ENCODE data around the gene SLCO1C1.

Gene SLCO1C1, protein sequence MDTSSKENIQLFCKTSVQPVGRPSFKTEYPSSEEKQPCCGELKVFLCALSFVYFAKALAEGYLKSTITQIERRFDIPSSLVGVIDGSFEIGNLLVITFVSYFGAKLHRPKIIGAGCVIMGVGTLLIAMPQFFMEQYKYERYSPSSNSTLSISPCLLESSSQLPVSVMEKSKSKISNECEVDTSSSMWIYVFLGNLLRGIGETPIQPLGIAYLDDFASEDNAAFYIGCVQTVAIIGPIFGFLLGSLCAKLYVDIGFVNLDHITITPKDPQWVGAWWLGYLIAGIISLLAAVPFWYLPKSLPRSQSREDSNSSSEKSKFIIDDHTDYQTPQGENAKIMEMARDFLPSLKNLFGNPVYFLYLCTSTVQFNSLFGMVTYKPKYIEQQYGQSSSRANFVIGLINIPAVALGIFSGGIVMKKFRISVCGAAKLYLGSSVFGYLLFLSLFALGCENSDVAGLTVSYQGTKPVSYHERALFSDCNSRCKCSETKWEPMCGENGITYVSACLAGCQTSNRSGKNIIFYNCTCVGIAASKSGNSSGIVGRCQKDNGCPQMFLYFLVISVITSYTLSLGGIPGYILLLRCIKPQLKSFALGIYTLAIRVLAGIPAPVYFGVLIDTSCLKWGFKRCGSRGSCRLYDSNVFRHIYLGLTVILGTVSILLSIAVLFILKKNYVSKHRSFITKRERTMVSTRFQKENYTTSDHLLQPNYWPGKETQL
- 0 to 0.09 (median 0) reads per million in 3 donors for total RNA-seq

DNA sequence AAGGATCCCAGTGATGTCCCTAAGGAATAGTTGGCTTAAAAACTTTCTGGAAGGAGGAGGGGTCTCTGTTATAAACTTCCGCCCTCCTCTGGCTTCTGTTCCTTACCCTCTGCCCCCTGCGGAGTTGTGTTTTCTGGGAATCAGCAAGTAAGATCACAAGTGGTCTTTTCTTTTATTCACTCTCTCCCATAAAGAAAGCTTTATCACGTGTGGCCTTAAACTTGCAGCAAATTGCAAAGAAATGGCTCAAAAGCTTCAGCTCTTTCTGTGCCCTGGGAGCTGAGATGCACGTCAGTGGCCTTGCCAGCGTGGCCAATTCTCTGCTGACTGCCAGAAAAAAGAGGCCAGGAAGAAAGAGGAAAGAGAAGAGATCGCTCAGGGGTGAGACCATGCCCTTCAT is at the start of gene SLCO1C1:
SLCO1C1 (plus strand) TSS at position 101 of the 400 bp plus-strand sequence. CDS start 4,245 bp downstream, outside the sequence.
- H3K4me1 ChIP-seq (ENCODE audit: control insufficient read depth, insufficient read depth, low read length, poor library complexity, severe bottlenecking): no peaks in the 10 kb centered on the region
- DNase-seq: no peak
- H3K27me3 ChIP-seq (replicated peaks; ENCODE audit: control insufficient read depth, insufficient read depth, low read length, poor library complexity, severe bottlenecking): no peaks in the 10 kb centered on the region
- H3K9me3 ChIP-seq (ENCODE audit: control insufficient read depth, low read length): no peaks in the 10 kb centered on the region
- H3K27ac ChIP-seq (ENCODE audit: insufficient read depth, low read length, poor library complexity, severe bottlenecking): no peak within 1 kb of the TSS
- H3K4me3 ChIP-seq (ENCODE audit: insufficient read depth, low read depth, low read length, poor library complexity, severe bottlenecking): no peak within 1 kb of the TSS
- H3K36me3 ChIP-seq (ENCODE audit: control insufficient read depth, insufficient read depth, low read length): no peaks in the 10 kb centered on the region

DNA sequence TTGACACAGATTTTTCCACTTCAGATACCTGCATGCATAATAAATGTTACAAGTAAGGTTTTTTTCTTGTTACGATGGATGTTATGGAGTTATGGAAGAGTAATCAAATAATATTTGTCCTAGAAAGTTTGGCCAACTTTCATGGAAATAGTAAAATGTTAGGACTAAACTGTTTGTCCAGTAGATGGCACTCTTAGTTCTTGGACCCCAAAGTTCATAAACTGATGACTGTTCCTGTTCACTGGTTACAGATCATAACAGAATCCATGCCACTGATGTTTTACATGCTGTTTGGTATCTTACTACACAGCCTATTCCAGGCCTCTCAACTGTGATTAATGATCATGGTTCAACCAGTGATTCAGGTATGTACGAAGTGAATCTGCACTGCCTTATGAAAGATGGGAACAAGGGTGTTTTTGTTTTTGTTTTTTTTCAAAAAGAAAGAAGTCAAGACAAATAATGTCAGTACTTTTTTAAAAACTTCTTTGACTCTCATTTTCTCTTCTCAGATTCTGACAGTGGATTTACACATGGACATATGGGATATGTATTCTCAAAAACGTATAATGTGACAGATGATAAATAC is 48.8 kb upstream of the SLCO1C1 start:
- H3K36me3 ChIP-seq (ENCODE audit: control insufficient read depth, insufficient read depth, low read length): no peaks in the 10 kb centered on the region
- no peaks in the 10 kb centered on the region for H3K4me1 ChIP-seq (ENCODE audit: control insufficient read depth, insufficient read depth, low read length, poor library complexity, severe bottlenecking)
- no peaks in the 10 kb centered on the region for H3K9me3 ChIP-seq (ENCODE audit: control insufficient read depth, low read length)
- no peak overlapping the region for H3K27ac ChIP-seq (ENCODE audit: insufficient read depth, low read length, poor library complexity, severe bottlenecking)
- H3K27me3 ChIP-seq (replicated peaks; ENCODE audit: control insufficient read depth, insufficient read depth, low read length, poor library complexity, severe bottlenecking): no peaks in the 10 kb centered on the region
- no peak overlapping the region for H3K4me3 ChIP-seq (ENCODE audit: insufficient read depth, low read depth, low read length, poor library complexity, severe bottlenecking)
- DNase-seq: no peak

DNA sequence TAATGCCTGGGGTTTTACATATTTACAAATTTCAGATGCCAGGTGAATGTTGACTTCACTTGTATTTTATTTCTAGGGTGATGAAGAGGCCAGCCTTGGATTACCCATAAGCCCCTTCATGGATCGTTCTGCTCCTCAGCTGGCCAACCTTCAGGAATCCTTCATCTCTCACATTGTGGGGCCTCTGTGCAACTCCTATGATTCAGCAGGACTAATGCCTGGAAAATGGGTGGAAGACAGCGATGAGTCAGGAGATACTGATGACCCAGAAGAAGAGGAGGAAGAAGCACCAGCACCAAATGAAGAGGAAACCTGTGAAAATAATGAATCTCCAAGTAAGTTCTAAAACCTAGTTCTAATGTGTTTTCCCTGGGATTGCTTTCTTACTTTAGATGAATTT is 41.3 kb upstream of the SLCO1C1 start:
- Histone ChIP-seq H3K9me3 (ENCODE audit: control insufficient read depth, low read length) (no peaks in the 10 kb centered on the region), H3K4me1 (ENCODE audit: control insufficient read depth, insufficient read depth, low read length, poor library complexity, severe bottlenecking) (no peaks in the 10 kb centered on the region), H3K4me3 (ENCODE audit: insufficient read depth, low read depth, low read length, poor library complexity, severe bottlenecking) (no peak overlapping the region), H3K27ac (ENCODE audit: insufficient read depth, low read length, poor library complexity, severe bottlenecking) (no peak overlapping the region), H3K27me3 (replicated peaks; ENCODE audit: control insufficient read depth, insufficient read depth, low read length, poor library complexity, severe bottlenecking) (no peaks in the 10 kb centered on the region), H3K36me3 (ENCODE audit: control insufficient read depth, insufficient read depth, low read length) (no peaks in the 10 kb centered on the region)
- no peak for DNase-seq

DNA sequence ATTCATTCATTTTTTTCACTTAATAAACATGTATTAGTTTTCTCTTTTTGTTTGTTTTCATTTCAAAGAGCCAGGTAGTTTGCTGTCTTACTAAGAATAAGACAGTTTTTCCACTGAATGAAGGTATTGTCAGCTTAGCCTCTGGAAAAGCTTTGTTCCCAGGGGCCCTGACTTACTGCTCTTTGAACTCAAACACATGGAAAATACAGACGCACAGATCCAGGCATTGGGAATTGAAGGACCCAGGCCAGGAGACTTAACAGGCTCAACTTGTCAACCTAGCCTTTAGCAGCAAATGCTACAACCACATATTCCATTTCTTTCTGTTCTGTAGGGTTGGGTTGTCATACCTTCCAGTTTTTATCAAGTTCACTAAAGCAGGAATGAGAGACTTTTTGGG is 38.5 kb upstream of the SLCO1C1 start:
- H3K4me1 ChIP-seq (ENCODE audit: control insufficient read depth, insufficient read depth, low read length, poor library complexity, severe bottlenecking): no peaks in the 10 kb centered on the region
- no peak for DNase-seq
- no peaks in the 10 kb centered on the region for H3K36me3 ChIP-seq (ENCODE audit: control insufficient read depth, insufficient read depth, low read length)
- no peak overlapping the region for H3K4me3 ChIP-seq (ENCODE audit: insufficient read depth, low read depth, low read length, poor library complexity, severe bottlenecking)
- H3K27me3 ChIP-seq (replicated peaks; ENCODE audit: control insufficient read depth, insufficient read depth, low read length, poor library complexity, severe bottlenecking): no peaks in the 10 kb centered on the region
- H3K27ac ChIP-seq (ENCODE audit: insufficient read depth, low read length, poor library complexity, severe bottlenecking): no peak overlapping the region
- no peaks in the 10 kb centered on the region for H3K9me3 ChIP-seq (ENCODE audit: control insufficient read depth, low read length)

DNA sequence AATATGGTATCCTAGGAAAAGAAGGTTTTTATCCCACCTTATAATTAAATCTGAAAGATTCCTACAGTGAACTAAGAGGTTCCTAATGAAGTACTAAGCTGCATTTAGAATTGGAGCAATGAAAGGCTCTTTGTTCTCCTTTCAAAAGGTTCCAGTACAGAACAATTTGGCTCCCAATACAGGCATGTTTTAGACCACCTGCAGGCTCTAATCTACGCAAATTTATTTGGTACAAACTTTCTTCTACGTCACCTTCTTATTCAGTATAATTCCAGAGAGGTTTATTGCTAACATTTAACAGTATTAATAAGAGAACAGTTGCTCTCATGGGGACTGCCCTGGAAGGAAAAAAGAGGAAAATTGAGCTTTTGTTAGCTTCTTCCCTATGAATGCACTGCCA is 37.6 kb upstream of the SLCO1C1 start:
- Histone ChIP-seq H3K4me3 (ENCODE audit: insufficient read depth, low read depth, low read length, poor library complexity, severe bottlenecking) (no peak overlapping the region), H3K36me3 (ENCODE audit: control insufficient read depth, insufficient read depth, low read length) (no peaks in the 10 kb centered on the region), H3K4me1 (ENCODE audit: control insufficient read depth, insufficient read depth, low read length, poor library complexity, severe bottlenecking) (no peaks in the 10 kb centered on the region), H3K9me3 (ENCODE audit: control insufficient read depth, low read length) (no peaks in the 10 kb centered on the region), H3K27ac (ENCODE audit: insufficient read depth, low read length, poor library complexity, severe bottlenecking) (no peak overlapping the region), H3K27me3 (replicated peaks; ENCODE audit: control insufficient read depth, insufficient read depth, low read length, poor library complexity, severe bottlenecking) (no peaks in the 10 kb centered on the region)
- no peak for DNase-seq

DNA sequence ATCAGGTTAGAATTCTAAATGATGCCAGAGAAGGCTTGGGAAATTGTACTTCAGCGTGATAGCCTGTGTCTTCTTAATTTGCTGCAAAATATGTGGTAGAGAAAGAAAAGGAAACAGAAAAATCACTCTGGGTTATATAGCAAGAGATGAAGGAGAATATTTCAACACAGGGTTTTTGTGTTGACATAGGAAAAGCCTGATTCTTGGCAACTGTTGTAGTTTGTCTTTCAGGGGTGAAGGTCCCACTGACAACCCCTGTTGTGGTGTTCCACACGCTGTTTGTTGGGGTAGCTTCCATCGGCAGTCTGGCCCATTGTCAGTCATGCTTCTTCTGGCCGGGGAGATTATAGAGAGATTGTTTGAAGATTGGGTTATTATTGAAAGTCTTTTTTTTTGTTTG is 13.8 kb upstream of the SLCO1C1 start:
- Histone ChIP-seq H3K27ac (ENCODE audit: insufficient read depth, low read length, poor library complexity, severe bottlenecking) (no peak overlapping the region), H3K36me3 (ENCODE audit: control insufficient read depth, insufficient read depth, low read length) (no peaks in the 10 kb centered on the region), H3K9me3 (ENCODE audit: control insufficient read depth, low read length) (no peaks in the 10 kb centered on the region), H3K27me3 (replicated peaks; ENCODE audit: control insufficient read depth, insufficient read depth, low read length, poor library complexity, severe bottlenecking) (no peaks in the 10 kb centered on the region), H3K4me1 (ENCODE audit: control insufficient read depth, insufficient read depth, low read length, poor library complexity, severe bottlenecking) (no peaks in the 10 kb centered on the region), H3K4me3 (ENCODE audit: insufficient read depth, low read depth, low read length, poor library complexity, severe bottlenecking) (no peak overlapping the region)
- no peak for DNase-seq

DNA sequence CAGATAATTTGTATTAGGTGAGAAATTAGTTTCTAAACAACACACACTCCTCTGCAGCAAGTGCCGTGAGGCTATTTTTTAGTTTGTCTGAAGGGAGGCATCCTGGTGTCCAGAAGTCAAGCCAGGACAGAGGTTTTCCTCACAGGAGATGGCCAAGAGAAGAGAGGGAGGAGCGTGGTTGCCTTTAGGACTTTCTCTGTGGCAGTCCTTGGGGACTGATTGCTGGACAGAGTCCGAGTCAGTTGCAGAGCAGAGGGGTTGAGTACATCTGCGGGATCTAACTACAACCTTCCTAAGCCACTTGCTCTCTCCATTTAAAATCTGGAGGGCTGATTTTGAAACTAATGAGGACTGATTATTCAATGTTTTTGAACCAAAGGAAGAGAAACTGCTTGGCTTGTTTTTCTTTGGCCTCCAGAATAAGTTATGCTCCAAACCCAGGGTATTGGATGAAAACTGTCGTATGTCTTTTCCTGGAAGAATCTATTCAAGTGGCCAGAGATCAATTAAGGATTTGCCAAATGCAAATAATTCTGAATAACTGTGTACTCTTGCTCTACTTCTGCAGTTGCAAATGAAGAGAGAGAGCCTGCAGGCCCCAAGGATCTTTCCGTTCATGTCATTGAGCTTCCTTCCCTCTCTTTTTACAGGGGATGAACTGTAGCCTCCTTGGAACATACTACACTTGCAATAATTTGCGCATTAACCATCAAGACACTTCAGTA is 1.2 kb downstream of the SLCO1C1 start:
- H3K36me3 ChIP-seq (ENCODE audit: control insufficient read depth, insufficient read depth, low read length): no peaks in the 10 kb centered on the region
- H3K4me3 ChIP-seq (ENCODE audit: insufficient read depth, low read depth, low read length, poor library complexity, severe bottlenecking): no peak overlapping the region
- H3K27me3 ChIP-seq (replicated peaks; ENCODE audit: control insufficient read depth, insufficient read depth, low read length, poor library complexity, severe bottlenecking): no peaks in the 10 kb centered on the region
- DNase-seq: no peak
- H3K27ac ChIP-seq (ENCODE audit: insufficient read depth, low read length, poor library complexity, severe bottlenecking): no peak overlapping the region
- no peaks in the 10 kb centered on the region for H3K9me3 ChIP-seq (ENCODE audit: control insufficient read depth, low read length)
- H3K4me1 ChIP-seq (ENCODE audit: control insufficient read depth, insufficient read depth, low read length, poor library complexity, severe bottlenecking): no peaks in the 10 kb centered on the region

DNA sequence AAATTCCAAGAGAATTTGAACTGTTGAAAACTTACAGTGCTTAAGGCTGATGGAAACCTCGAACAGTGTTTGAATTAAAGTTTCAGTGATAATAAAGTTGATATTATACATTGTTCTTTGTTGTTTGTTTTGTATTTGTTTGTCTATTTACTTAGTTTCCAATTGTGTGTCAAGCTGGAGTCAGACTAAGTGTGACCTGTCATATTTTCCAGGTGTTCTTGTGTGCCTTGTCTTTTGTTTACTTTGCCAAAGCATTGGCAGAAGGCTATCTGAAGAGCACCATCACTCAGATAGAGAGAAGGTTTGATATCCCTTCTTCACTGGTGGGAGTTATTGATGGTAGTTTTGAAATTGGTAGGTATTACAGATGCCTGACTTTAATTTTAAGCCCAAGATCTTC is 6.0 kb downstream of the SLCO1C1 start:
- H3K36me3 ChIP-seq (ENCODE audit: control insufficient read depth, insufficient read depth, low read length): no peaks in the 10 kb centered on the region
- no peaks in the 10 kb centered on the region for H3K4me1 ChIP-seq (ENCODE audit: control insufficient read depth, insufficient read depth, low read length, poor library complexity, severe bottlenecking)
- no peaks in the 10 kb centered on the region for H3K27me3 ChIP-seq (replicated peaks; ENCODE audit: control insufficient read depth, insufficient read depth, low read length, poor library complexity, severe bottlenecking)
- no peak for DNase-seq
- H3K9me3 ChIP-seq (ENCODE audit: control insufficient read depth, low read length): no peaks in the 10 kb centered on the region
- H3K27ac ChIP-seq (ENCODE audit: insufficient read depth, low read length, poor library complexity, severe bottlenecking): no peak overlapping the region
- no peak overlapping the region for H3K4me3 ChIP-seq (ENCODE audit: insufficient read depth, low read depth, low read length, poor library complexity, severe bottlenecking)

DNA sequence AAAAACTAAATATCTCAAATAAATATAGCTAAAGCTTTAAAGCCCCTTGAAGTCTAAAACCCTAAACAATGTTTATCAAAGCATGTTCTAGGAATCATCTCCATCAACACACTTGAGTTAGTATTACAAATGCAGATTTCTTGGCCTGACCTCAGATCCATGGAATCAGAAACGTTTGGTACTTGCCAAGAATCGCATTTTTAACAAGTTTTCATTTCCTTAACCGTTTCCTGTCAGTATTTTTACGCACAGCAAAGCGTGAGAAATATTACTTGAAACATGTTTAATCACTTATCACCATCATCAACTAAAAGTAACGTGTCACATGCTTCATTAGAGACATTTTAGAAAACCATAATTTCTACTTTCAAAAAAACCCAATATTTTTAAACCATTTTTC is 9.7 kb downstream of the SLCO1C1 start:
- Histone ChIP-seq H3K9me3 (ENCODE audit: control insufficient read depth, low read length) (no peaks in the 10 kb centered on the region), H3K36me3 (ENCODE audit: control insufficient read depth, insufficient read depth, low read length) (no peaks in the 10 kb centered on the region), H3K27ac (ENCODE audit: insufficient read depth, low read length, poor library complexity, severe bottlenecking) (no peak overlapping the region), H3K27me3 (replicated peaks; ENCODE audit: control insufficient read depth, insufficient read depth, low read length, poor library complexity, severe bottlenecking) (no peaks in the 10 kb centered on the region), H3K4me1 (ENCODE audit: control insufficient read depth, insufficient read depth, low read length, poor library complexity, severe bottlenecking) (no peaks in the 10 kb centered on the region), H3K4me3 (ENCODE audit: insufficient read depth, low read depth, low read length, poor library complexity, severe bottlenecking) (no peak overlapping the region)
- DNase-seq: no peak
